Natural killer cell (primary cell): Measurements from ENCODE around the gene MCTP1. TPM values are rescaled to one million over a fixed set of nuclear protein-coding genes. Genes with fewer than 3 reads are reported as not detected.

Source experiments
- ATAC-seq, 3 donors: fragments of 150-1000 bp in 2 of 3; fragments of 200-7000 bp in 1 of 3; cut with Tn5 transposase; 1 replicate in 1 of 3; 2 replicates in 2 of 3; pipeline ENCODE4 v1.10.0; 2021; ENCODE audit warnings: mild to moderate bottlenecking in 2 of 3, moderate library complexity in 2 of 3
- DNase-seq, 2 donors: peaks; one replicate each; pipeline versions ENCODE4 v3.0.0 to v3.0.0-alpha.2; 2013 to 2021; ENCODE audit warnings: mixed read lengths in 1 of 2
- H3K27ac ChIP-seq: one replicate; pipeline ENCODE4 v1.5.1; 2013; ENCODE audit warnings: mild to moderate bottlenecking, low read length
- H3K27me3 ChIP-seq: one replicate; pipeline ENCODE4 v1.6.1; 2013; ENCODE audit warnings: low read length; ENCODE audit not compliant: control insufficient read depth, insufficient read depth
- H3K36me3 ChIP-seq: one replicate; pipeline ENCODE4 v1.6.1; 2013; ENCODE audit warnings: low read length; ENCODE audit not compliant: control insufficient read depth, insufficient read depth
- H3K4me1 ChIP-seq: one replicate; pipeline ENCODE4 v1.6.1; 2013; ENCODE audit warnings: low read length; ENCODE audit not compliant: control insufficient read depth, insufficient read depth
- H3K4me3 ChIP-seq: one replicate; pipeline ENCODE4 v1.5.1; 2013; ENCODE audit warnings: low read length
- H3K9me3 ChIP-seq: one replicate; pipeline ENCODE4 v1.6.1; 2013; ENCODE audit warnings: low read length; ENCODE audit not compliant: control insufficient read depth, insufficient read depth
- H3K27ac Mint-ChIP-seq, 2 donors: one replicate each; pipeline ENCODE4 v1.8.0; 2022; ENCODE audit warnings: mild to moderate bottlenecking in 2 of 2, mixed read lengths in 2 of 2, moderate library complexity in 1 of 2
- H3K27me3 Mint-ChIP-seq, 2 donors: one replicate each; pipeline ENCODE4 v1.8.0; 2022; ENCODE audit warnings: low read depth in 2 of 2, mixed read lengths in 2 of 2
- H3K36me3 Mint-ChIP-seq: one replicate; pipeline ENCODE4 v1.8.0; 2022; ENCODE audit warnings: mixed read lengths
- H3K4me1 Mint-ChIP-seq, 2 donors: one replicate each; pipeline ENCODE4 v1.8.0; 2022; ENCODE audit warnings: mixed read lengths in 2 of 2
- H3K4me3 Mint-ChIP-seq: one replicate; pipeline ENCODE4 v1.8.0; 2022; ENCODE audit warnings: mild to moderate bottlenecking, moderate library complexity, mixed read lengths
- H3K9me3 Mint-ChIP-seq, 2 donors: one replicate each; pipeline ENCODE4 v1.8.0; 2022; ENCODE audit warnings: mixed read lengths in 2 of 2
- CTCF ChIP-seq: fragments of 200-600 bp; IDR thresholded peaks from one replicate; pipeline ENCODE4 v1.8.0; 2022; ENCODE audit warnings: antibody characterized with exemption
- WGBS: methylation state at CpG from one replicate; pipeline ENCODE4 v1.1.7; 2013; ENCODE audit warnings: missing lambda C conversion rate; ENCODE audit not compliant: insufficient coverage; 5-methylcytosine and 5-hydroxymethylcytosine counted together
- intact Hi-C: fragments of 100-400 bp; cut with micrococcal nuclease; formaldehyde crosslinking; loops from one replicate; pipeline ENCODE4 v1.14.2; 2022
- total RNA-seq, 4 donors: library from RNA; stranded (reverse); fragments of 120-200 nt in 1 of 4; gene quantifications; one replicate each; pipeline versions ENCODE4 v1.2.3 to v1.2.4, GENCODE V29; 2013 to 2022

MCTP1 gene
- total RNA-seq, 3 donors from 2014 or later (not counting 1 experiment from before 2014, with no cell fraction given): 4.7 to 15.1 (median 9.8) TPM

GRCh38 chr5:95027151-95027721 lies 257.7 kb downstream of the MCTP1 start:
- no peaks in the 10 kb centered on the region for H3K36me3 ChIP-seq
- intact Hi-C loops: no loop called here
- Mint-ChIP-seq H3K4me1 (peaks cover 17 to 44% of the 10 kb centered on the region in 2 donors), H3K27me3 (no peaks in the 10 kb centered on the region), H3K4me3 (no peak overlapping the region), H3K9me3 (peaks cover 0 to under 1% of the 10 kb centered on the region in 2 donors), H3K27ac (peak overlapping the region in 1 of 2 donors; percentile 76), H3K36me3 (no peaks in the 10 kb centered on the region)
- WGBS: 14% methylated on average over 5 of the region's 5 CpGs
- ATAC-seq (peak; percentile 62 to 68 (median 62)), DNase-seq (no peak)
- H3K9me3 ChIP-seq: no peaks in the 10 kb centered on the region
- no peaks in the 10 kb centered on the region for H3K27me3 ChIP-seq
- no peak for TF ChIP-seq CTCF
- H3K4me3 ChIP-seq: no peak overlapping the region
- H3K4me1 ChIP-seq: peaks cover 3% of the 10 kb centered on the region
- H3K27ac ChIP-seq: no peak overlapping the region

GRCh38 chr5:95026718-95027117 lies 258.2 kb downstream of the MCTP1 start:
- H3K27me3 Mint-ChIP-seq: no peaks in the 10 kb centered on the region
- Histone ChIP-seq H3K4me1 (peaks cover 3% of the 10 kb centered on the region), H3K9me3 (no peaks in the 10 kb centered on the region), H3K36me3 (no peaks in the 10 kb centered on the region), H3K4me3 (no peak overlapping the region), H3K27me3 (no peaks in the 10 kb centered on the region), H3K27ac (no peak overlapping the region)
- H3K27ac Mint-ChIP-seq: peak overlapping the region in 1 of 2 donors; percentile 76
- 73% methylated on average over 2 of the region's 2 CpGs for WGBS
- H3K9me3 Mint-ChIP-seq: peaks cover 0 to 2% of the 10 kb centered on the region in 2 donors
- H3K36me3 Mint-ChIP-seq: no peaks in the 10 kb centered on the region
- ATAC-seq (no peak), DNase-seq (no peak)
- H3K4me3 Mint-ChIP-seq: no peak overlapping the region
- peaks cover 17 to 44% of the 10 kb centered on the region in 2 donors for H3K4me1 Mint-ChIP-seq
- intact Hi-C loops: no loop called here
- TF ChIP-seq CTCF: no peak

GRCh38 chr5:95022967-95023695 lies 261.8 kb downstream of the MCTP1 start:
- no peak for TF ChIP-seq CTCF
- Mint-ChIP-seq H3K4me3 (no peak overlapping the region), H3K9me3 (peaks cover 0 to 2% of the 10 kb centered on the region in 2 donors), H3K27me3 (no peaks in the 10 kb centered on the region), H3K36me3 (no peaks in the 10 kb centered on the region), H3K4me1 (peaks cover 26 to 44% of the 10 kb centered on the region in 2 donors), H3K27ac (no peak overlapping the region)
- no peaks in the 10 kb centered on the region for H3K9me3 ChIP-seq
- H3K36me3 ChIP-seq: no peaks in the 10 kb centered on the region
- H3K4me3 ChIP-seq: no peak overlapping the region
- H3K27ac ChIP-seq: no peak overlapping the region
- 58% methylated on average over 5 of the region's 5 CpGs for WGBS
- DNase-seq (no peak), ATAC-seq (no peak)
- H3K27me3 ChIP-seq: no peaks in the 10 kb centered on the region
- H3K4me1 ChIP-seq: peaks cover 3% of the 10 kb centered on the region
- intact Hi-C loops: no loop called here
